ENCODE data around the gene MMP7.
A peak's percentile ranks its signal among the peaks of the same experiment; 100 is the strongest.

MMP7 gene

GRCh38 chr11:102495161-102496042, 35.1 kb downstream of the MMP7 start:
- peak in 1 of 2 donors; percentile 61 for DNase-seq (ENCODE audit: low read depth in 1 of 2, low spot score in 1 of 2)

GRCh38 chr11:102494216-102494615, 36.3 kb downstream of the MMP7 start:
- DNase-seq (ENCODE audit: low read depth in 1 of 2, low spot score in 1 of 2) = no peak

- DNase-seq (ENCODE audit: low read depth in 1 of 2, low spot score in 1 of 2) = no peak
Observed at GRCh38 chr11:102493524-102493923, 37.0 kb downstream of the MMP7 start.

- no peak for DNase-seq (ENCODE audit: low read depth in 1 of 2, low spot score in 1 of 2)
Observed at GRCh38 chr11:102491969-102492368, 38.6 kb downstream of the MMP7 start.

- no peak for DNase-seq (ENCODE audit: low read depth in 1 of 2, low spot score in 1 of 2)
Observed at GRCh38 chr11:102489186-102490145, 41.1 kb downstream of the MMP7 start.

- no peak for DNase-seq (ENCODE audit: low read depth in 1 of 2, low spot score in 1 of 2)
Observed at GRCh38 chr11:102488208-102488607, 42.3 kb downstream of the MMP7 start.

GRCh38 chr11:102487214-102487613, 43.3 kb downstream of the MMP7 start:
- no peak for DNase-seq (ENCODE audit: low read depth in 1 of 2, low spot score in 1 of 2)

- no peak for DNase-seq (ENCODE audit: low read depth in 1 of 2, low spot score in 1 of 2)
Observed at GRCh38 chr11:102486584-102486983, 44.0 kb downstream of the MMP7 start.

GRCh38 chr11:102485095-102485722, 45.3 kb downstream of the MMP7 start:
- DNase-seq (ENCODE audit: low read depth in 1 of 2, low spot score in 1 of 2) = no peak

- no peak for DNase-seq (ENCODE audit: low read depth in 1 of 2, low spot score in 1 of 2)
Observed at GRCh38 chr11:102482433-102482832, 48.1 kb downstream of the MMP7 start.

- no peak for DNase-seq (ENCODE audit: low read depth in 1 of 2, low spot score in 1 of 2)
Observed at GRCh38 chr11:102479733-102480132, 50.8 kb downstream of the MMP7 start.

GRCh38 chr11:102478673-102479299, 51.8 kb downstream of the MMP7 start:
- DNase-seq (ENCODE audit: low read depth in 1 of 2, low spot score in 1 of 2) = no peak

GRCh38 chr11:102476812-102477211, 53.7 kb downstream of the MMP7 start:
- no peak for DNase-seq (ENCODE audit: low read depth in 1 of 2, low spot score in 1 of 2)

- no peak for DNase-seq (ENCODE audit: low read depth in 1 of 2, low spot score in 1 of 2)
Observed at GRCh38 chr11:102476069-102476468, 54.5 kb downstream of the MMP7 start.

- no peak for DNase-seq (ENCODE audit: low read depth in 1 of 2, low spot score in 1 of 2)
Observed at GRCh38 chr11:102473543-102473942, 57.0 kb downstream of the MMP7 start.

GRCh38 chr11:102472127-102472526, 58.4 kb downstream of the MMP7 start:
- no peak for DNase-seq (ENCODE audit: low read depth in 1 of 2, low spot score in 1 of 2)

GRCh38 chr11:102471474-102471873, 59.1 kb downstream of the MMP7 start:
- DNase-seq (ENCODE audit: low read depth in 1 of 2, low spot score in 1 of 2) = no peak

Measured in activated CD4-positive, alpha-beta T cell treated with anti-CD3 and anti-CD28 coated beads, Interleukin-2, amount 50 U/mL, for 24 hours (primary cell).